ENCODE data around the gene S1PR5.
"Not testable (repeated sequence)": the region's sequence is repeated elsewhere in the genome, so short reads cannot be mapped to it uniquely, and the experiment has no call there.

Gene S1PR5
- 0 to 0.07 (median 0) reads per million in 3 experiments for total RNA-seq

DNA sequence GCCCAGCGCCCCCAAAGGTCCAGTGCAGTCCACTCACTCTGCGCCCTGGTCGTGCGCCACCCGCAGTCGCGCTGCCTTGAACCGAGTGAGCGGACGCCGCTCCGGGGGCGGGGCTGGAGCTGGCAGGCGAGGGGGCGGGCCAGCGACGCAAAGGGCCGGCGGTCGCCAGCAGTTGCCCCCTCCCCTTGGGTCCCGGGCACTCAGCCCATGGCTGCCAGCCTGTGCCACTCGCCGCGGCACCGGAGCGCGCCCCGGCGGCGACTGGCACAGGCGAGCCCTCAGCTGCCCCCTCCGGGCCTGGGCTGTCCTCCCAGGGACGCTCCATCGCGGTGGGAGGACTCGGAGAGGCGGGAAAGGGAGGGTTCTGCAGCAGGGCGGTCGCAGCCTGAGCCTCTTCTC is at the start of gene S1PR5:
Gene S1PR5, minus strand, starts transcription at position 87 of the 399 bp plus-strand sequence. CDS start 2,436 bp downstream, outside the sequence.
- DNase-seq = no peak

DNA sequence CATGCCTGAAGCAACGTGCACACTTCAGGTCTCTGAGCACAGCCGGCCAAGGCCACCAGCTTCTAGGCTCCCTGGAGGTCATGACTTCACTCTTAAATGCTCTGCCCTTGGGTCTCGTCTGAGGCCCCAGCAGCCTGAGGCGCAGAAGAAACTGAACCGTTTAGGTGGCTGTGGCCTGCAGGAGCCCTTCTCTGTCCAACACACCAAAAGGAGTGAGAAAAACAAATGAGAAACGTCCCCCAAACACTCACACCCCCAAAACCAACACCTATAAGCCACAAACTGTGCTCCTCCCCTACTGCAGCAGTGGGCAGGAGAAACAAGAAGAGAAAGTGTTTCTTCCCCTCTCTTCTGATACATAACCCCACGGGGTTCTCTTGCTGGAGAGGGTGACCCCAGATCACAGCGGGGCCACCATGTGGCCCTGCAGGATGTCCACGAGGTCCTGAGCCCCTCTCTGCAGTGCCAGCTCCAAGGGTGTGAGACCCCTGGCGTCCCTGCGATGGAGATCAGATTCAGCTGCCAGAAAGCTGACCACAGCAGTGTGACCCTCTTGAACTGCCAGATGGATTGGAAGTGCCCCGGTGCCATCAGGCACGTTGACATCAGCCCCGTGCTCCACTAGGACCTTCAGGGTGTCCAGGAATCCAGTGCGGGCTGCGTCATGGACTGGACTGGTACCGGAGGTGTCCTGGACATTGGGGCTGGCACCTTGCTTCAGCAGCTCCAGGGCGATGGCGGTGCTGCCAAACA is 49.6 kb upstream of the S1PR5 start:
- DNase-seq = peak; percentile 67

GRCh38 chr19:10566408-10566657 is 49.1 kb upstream of the S1PR5 start:
- no peak for DNase-seq

- DNase-seq = peak; percentile 99
Observed at GRCh38 chr19:10565567-10566407, 48.5 kb upstream of the S1PR5 start, which contains the start of gene KRI1. KRI1 (minus strand) TSS chr19:10566010; CDS start chr19:10565999, 11 bp downstream.

- peak; percentile 49 for DNase-seq
Observed at GRCh38 chr19:10565028-10565566, 47.9 kb upstream of the S1PR5 start.

DNA sequence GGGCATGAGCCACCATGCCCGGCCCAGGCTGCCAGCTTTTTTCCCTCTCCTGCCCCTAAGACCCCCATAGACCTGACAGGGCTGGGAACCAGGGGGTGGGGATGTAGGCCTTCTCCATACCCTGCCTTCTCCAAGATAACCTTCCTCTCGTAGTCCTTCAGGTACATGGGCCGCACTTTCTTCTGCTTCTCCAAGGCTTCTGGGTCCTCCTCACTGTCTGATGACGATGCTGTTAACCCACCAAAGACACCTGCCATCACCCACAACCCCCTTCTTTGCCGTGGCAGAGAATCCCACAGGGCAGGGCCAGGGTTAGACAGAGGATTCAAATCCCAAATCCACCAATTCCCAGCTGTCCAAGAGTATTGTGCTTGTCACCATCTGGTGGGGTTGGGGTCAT is 45.4 kb upstream of the S1PR5 start:
- no peak for DNase-seq

- DNase-seq = no peak
Observed at GRCh38 chr19:10560154-10560553, 42.9 kb upstream of the S1PR5 start.

DNA sequence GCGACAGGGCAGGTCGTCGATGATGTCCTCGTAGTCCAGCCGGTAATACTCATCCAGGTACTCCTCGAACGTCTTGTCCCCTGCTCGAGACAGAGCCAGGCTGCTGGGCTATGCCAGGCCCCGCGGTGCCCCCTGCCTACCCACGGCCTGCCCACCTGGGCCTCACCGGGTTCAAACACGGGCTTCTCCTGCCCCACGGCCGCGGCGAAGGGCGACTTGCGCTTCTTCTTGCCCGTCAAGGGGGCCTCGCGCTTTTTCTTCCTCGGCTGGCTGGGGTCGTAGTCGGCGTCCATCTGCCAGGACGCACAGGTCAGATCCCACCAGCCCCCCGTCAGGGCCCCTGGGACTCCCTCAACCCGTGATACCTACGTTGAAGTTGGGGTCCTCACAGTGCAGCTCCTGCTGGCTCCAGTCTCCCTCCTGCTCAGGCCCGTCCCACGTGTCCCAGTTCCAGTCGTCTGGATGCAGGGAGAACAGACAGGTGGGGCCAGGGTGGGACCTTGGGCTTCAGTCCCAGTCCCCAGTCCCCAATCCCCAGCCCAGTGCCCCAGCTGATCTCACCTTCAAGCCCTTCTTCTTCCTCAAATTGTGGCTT is 40.5 kb upstream of the S1PR5 start:
- no peak for DNase-seq

GRCh38 chr19:10555610-10555973 is 38.3 kb upstream of the S1PR5 start:
- no peak for DNase-seq

- no peak for DNase-seq
Observed at GRCh38 chr19:10554760-10555609, 37.7 kb upstream of the S1PR5 start.

DNA sequence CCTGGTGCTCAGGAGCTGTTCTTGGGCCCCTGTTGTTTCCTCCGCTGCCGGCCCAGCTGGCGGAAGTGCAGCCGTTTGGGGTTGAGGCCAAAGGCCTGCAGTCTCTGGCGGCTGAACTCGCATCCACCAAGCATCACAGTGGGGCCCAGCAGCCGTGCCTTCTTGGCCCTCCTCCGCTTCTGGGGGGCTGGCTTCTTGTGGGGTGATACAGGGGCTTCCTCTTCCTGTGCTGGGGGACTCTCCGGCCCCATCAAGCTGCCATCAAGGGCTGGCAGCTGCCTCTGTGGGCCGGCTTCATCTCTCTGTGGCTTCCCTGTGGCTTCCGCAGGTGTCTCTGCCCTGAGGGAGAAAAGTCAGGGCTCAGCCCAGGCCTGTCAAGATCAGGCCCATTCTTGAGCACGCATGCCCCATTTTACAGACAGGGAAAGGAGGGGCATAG is 36.7 kb upstream of the S1PR5 start:
- peak; percentile 62 for DNase-seq

DNA sequence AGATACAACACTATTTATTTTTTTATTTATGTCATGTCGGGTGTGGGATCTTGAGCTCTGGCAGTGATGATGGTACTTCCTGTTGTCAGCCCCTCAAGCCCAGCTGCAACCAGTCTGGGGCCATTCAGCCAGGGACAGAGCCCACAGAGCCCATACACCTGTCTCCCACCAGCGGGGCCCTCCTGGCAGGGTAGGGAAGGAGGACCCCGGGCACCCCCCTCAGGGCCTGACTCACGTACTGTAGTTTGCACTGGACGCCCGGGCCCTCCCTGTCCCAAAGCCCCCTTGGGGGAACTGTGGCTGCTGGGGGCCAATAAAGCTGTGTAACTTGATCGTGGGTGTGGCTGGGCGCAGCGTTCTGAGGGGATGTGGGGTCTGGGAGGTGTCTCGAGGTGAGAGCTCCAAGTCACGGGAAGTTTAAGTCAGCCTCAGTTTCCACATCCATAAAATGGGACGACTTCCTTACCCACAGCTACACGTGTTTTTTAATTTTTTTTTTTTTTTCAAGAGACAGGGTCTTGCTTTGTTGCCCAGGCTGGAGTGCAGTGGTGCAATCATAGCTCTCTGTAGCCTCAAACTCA is 35.9 kb upstream of the S1PR5 start:
- no peak for DNase-seq

GRCh38 chr19:10552510-10553053 is 35.3 kb upstream of the S1PR5 start:
- DNase-seq = no peak

DNA sequence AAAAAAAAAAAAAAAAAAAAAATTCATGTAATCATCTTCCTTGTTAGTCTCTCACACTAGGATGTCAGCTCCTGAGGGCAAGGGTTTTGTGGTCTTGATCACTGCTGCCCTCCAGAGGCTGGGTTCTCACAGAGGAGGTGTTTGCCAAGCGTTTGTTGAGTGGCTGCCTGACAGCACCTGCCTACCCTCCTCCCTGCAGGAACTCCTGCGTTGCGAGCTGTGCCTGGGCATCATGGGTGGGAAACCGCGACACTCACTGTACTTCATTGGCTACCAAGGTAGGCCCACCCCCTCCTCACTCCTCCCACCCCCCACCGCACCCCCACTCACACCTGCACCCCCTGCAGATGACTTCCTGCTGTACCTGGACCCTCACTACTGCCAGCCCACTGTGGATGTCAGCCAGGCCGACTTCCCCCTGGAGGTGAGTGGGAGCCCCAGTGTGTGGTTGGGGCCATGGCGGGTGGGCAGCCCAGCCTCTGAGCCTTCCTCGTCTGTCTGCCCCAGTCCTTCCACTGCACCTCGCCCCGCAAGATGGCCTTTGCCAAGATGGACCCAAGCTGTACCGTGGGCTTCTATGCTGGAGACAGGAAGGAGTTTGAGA is 34.6 kb upstream of the S1PR5 start:
- no peak for DNase-seq

- DNase-seq = not testable (repeated sequence)
Observed at GRCh38 chr19:10551006-10551405, 33.8 kb upstream of the S1PR5 start.

DNA sequence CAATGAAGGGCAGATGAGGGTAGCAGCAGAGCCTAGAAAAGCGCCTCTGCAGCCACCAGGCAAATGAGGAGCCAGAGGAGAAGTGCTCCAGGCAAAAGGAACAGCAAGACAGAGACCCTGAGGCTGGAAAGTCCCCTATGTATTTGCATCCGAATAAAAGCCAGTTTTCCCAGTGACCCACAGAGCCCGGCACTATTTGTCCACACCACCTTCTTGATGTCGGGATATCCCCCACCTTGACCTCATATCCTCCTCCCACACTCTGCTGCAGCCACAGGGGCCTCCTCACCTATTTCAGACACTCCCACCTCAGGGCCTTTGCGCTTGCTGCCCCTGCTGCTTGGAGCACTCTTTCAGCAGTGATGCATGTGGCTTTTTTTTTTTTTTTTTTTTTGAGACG is 33.1 kb upstream of the S1PR5 start:
- no peak for DNase-seq

DNA sequence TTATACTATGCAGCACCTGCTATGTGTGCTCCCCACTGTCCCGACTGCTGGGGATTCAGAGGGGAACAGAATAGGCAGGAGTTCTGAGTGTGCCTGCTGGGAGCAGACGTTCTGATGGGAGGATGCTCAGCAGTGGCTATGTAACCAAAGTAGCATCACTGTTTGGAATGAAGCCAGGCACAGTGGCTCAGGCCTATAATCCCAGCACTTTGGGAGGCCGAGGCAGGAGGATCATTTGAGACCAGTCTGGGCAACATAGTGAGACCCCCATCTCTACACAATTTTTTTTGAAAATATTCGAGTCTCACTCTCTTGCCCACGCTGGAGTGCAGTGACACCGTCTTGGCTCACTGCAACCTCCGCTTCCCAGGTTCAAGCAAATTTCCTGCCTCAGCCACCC is 32.5 kb upstream of the S1PR5 start:
- DNase-seq = no peak

- no peak for DNase-seq
Observed at GRCh38 chr19:10548746-10549276, 31.6 kb upstream of the S1PR5 start.

DNA sequence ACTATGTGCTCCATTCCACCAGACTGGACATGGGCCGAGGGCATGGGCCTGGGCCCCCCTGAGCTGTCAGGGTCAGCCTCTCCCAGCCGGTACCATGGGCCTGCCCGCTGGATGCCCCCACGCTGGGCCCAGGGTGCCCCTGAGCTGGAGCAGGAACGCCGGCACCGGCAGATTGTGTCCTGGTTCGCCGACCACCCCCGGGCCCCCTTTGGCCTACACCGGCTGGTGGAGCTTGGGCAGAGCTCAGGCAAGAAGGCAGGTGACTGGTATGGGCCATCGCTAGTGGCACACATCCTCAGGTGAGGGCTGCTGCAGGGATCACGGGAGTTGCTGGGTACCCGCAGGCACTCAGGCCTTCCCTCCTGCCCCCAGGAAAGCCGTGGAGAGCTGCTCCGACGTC is 29.6 kb upstream of the S1PR5 start:
- no peak for DNase-seq

DNA sequence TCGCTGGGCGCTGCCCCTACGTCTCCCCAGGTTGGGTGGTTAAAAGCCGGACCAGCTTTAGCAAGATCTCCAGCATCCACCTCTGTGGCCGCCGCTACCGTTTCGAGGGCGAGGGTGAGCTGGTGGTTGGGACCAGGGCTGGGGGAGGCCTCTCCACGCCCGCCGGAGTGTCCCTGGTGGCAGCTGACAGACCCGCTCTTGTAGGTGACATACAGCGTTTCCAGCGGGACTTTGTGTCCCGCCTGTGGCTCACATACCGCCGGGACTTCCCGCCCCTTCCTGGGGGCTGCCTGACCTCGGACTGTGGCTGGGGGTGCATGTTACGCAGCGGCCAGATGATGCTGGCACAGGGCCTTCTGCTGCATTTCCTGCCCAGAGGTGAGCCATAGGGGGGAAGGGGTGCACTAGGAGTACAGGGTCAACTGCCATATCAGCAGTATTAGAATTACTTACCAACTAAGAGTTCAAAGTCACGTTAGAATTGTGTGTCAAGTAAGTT is 27.6 kb upstream of the S1PR5 start:
- DNase-seq = no peak

DNA sequence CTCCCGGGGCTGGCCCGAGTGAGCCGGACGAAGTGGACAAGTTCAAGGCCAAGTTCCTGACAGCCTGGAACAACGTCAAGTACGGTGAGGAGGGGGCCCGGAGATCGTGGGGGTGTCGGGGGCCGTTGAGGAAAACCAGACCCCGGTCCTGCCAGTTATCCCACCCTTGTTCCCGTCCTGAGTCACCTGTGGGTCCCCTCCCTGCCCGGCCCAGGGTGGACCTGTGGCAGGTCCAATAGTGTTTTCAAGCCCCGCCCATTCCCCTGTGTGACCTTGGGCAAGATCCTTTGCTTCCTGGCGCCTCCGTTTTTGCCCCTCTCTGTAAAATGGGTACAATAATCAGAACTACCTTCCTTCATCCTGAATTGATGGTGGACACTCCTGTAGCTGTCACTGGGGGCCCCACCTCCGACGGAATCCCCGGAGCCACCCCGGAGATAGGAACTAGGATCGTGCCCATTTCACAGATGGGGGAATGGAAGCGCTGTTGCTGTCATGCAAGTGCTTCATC is 27.1 kb upstream of the S1PR5 start:
- no peak for DNase-seq
